ENCODE results near the gene ALPL.
"Not testable (repeated sequence)": the region's sequence is repeated elsewhere in the genome, so short reads cannot be mapped to it uniquely, and the experiment has no call there.

Gene ALPL

DNA sequence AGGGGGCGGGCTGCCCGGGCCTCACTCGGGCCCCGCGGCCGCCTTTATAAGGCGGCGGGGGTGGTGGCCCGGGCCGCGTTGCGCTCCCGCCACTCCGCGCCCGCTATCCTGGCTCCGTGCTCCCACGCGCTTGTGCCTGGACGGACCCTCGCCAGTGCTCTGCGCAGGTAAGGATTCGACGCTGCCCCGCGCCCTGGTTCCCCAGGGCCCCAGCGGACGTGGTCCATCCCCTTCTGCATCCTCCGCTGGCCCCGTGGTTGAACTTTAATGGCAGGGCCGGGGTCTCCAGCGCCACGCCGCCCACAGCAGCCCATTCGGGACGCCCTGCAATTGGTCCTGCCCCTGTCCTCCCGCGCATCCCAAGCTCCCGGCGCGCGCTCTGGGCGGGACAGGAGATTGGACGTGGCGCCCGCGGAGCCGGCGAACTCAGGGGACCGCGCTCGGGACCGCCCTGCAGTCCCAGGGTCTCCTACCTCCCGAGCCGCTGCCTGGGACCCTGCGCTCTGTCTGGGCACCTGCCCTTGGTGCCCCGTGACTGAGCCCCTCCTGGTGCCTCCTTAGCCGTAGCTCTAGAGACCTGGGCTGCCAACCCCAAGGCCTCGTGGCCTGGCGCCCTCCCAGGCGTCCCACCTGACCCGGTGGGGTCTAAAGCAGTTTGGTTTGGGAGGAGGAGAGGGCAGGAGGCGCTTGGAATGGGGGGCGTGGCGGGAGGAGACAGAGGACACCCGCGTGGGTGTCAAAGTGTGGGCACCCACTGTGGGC, at the start of gene ALPL:
Gene ALPL (plus strand): TSS at position 73 of the 762 bp plus-strand sequence. CDS start 44,659 bp downstream, outside the sequence.
- no peak for DNase-seq

DNA sequence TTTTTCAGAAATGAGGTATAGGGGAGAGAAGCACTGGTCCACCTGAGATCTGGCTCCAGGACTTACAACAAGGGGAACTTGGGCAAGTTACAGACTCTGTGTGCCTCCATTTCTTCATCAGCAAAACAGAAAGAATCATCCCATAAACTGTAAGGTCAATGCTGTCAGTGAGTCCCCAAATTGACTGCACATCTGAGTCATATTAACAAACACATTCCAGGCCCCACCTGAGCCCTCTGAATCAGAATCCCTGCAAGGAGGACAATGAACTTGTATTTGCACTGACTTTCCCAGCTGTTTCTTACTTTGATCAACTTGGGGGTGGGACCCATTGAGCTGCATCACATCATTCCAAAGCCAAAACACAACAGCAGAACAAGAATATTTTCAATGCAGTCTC, 44.1 kb upstream of the ALPL start:
- DNase-seq: not testable (repeated sequence)

DNA sequence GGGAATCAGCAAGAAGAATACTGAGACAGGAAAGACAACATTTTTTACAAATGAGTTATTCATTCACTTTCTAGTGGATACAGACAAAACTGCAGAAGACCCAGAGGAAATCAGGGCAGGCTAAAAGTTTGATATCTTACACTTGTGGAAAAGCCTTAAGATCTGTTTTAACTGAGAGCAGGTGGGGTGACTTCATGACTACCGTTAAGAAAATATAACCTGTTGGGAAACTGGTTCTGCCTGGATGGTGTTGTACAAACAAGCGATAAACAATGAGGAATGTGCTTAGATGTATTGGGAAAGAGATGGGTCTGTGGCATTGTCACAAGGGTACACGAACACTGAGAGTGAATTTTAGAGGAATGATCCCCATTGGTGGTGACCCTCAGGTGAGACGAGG, 41.3 kb upstream of the ALPL start:
- DNase-seq: not testable (repeated sequence)

DNA sequence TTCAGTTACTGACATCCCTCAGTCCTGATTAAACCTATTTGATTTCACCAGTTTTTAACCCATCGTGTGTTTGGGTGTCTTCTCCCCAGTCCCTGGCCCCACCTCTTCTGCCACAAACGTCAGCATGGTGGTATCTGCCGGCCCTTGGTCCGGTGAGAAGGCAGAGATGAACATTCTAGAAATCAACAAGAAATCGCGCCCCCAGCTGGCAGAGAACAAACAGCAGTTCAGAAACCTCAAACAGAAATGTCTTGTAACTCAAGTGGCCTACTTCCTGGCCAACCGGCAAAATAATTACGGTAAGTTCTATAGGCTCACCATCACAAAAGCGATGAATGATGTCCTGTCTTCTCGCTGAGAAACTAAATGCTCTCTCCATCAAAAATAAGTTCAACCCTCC, 40.6 kb upstream of the ALPL start:
- no peak for DNase-seq

DNA sequence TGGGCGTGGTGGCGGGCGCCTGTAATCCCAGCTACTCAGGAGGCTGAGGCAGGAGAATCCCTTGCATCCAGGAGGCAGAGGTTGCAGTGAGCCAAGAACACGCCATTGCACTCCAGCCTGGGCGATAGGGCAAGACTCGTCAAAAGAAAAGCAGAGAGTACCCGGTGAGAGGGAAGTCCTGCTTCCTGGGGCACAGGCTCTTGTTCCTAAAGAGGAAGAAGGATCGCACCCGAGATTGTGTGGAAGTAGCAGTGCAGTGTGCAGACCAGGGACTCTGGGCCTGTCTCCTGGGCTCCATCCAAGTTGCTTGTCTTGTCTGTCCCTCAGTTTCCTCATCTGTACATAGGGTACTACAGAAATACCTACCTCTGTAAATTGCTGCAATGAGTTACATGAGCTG, 39.6 kb upstream of the ALPL start:
- DNase-seq: no peak

DNA sequence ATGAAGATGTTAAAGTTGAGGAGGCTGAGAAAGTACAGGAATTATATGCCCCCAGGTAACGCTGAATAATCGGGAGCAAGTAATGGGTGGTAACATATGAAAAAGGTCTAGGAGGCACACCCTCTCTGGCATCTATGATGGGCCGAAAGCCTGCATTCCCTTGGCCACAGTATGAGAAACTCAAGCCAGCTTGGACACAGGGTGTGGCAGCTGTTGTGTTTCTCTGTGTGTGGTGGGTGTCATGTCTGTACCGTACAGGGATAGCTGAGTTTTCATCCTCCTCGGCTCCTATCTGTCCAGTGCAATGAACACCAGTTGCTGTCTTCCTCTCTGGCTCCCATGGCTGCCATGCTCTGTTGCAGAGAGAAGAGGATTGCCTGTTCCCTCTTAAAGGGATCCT, 36.4 kb upstream of the ALPL start:
- DNase-seq: no peak

DNA sequence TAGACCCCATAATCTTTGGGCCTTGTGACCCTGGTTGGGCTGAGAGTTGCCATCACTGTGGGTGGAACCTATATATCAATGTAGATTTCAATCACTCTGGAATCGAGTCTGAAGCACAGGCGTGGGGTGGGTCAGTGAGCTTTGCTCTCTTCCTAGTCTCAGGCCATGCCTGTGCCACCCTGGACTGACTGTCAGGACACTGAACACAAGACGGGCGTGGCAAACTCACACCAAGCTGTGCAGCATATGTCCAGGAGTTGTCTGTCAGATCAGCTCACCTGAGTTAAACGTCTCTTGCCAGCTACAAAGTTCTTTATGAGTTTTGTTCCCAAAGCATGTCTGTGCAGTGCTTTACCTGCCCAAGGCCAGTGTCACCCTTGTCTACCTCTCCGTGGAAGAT, 30.9 kb upstream of the ALPL start:
- no peak for DNase-seq

DNA sequence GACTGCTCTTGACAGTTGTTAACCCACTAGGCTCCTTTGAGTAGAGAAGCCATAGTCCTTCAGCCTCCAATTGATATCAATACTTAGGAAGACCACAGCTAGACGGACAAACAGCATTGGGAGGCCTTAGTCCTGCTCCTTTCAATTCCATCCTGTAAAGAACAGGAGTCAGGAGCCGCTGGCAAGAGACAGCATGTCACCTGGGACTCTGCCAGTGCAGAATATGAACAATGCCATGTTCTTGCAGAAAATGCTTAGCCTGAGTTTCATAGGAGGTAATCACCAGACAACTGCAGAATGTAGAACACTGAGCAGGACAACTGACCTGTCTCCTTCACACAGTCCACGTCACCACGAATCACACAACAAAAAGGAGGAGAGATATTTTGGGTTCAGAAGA, 25.3 kb upstream of the ALPL start:
- not testable (repeated sequence) for DNase-seq

DNA sequence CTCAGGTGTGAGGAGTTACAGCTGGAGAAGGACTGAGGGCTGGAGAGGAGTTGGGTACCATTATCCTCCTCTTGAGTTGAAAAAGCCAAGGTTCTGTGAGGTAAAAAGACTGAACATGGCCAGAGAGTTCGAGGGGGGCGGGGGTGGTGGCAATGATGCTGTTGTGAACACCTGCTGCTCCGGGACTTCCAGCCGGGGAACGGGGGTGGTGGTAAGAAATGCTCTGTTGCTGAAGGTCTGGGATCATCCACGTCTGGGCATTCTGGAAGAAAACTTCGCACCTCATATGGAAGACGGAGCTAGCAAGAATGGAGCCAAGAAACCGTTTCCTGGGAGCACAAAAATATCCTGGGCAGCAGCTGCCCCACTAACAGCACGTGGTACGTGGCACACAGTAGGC, 20.1 kb upstream of the ALPL start:
- DNase-seq: no peak

DNA sequence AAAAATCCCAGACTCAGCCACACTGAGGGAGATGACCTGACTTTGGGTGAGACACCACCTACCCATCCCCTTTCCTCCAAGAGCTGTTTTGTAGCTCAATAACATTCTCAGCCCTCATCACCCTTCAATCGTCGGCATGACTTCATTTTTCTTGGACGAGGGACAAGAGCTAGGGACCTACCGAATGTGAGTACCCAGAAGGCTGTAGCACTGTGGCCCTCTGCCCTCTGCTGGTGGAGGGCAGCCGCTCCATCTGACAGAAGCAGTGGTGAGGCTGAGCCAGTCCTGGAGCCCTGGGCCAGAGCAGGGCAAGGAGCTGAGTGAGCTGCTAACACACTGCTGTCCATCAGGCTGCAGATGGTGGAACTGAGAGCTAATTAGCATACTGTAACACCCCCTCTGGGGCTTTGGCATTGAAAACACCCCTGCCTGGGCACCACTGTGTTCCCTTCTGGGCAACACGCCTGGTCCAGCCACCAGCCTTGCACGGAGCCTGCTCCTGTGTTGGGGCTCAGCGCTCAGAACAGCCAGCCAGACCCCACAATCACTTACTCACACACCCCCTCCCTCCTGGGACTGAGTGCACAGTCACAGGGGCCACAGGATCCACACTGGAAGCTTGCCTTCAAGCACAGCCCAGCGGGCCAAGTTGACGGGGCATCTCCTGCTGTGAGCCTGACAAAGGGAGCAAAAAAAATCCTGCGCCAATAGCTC, 18.3 kb upstream of the ALPL start:
- DNase-seq: peak; percentile 16

DNA sequence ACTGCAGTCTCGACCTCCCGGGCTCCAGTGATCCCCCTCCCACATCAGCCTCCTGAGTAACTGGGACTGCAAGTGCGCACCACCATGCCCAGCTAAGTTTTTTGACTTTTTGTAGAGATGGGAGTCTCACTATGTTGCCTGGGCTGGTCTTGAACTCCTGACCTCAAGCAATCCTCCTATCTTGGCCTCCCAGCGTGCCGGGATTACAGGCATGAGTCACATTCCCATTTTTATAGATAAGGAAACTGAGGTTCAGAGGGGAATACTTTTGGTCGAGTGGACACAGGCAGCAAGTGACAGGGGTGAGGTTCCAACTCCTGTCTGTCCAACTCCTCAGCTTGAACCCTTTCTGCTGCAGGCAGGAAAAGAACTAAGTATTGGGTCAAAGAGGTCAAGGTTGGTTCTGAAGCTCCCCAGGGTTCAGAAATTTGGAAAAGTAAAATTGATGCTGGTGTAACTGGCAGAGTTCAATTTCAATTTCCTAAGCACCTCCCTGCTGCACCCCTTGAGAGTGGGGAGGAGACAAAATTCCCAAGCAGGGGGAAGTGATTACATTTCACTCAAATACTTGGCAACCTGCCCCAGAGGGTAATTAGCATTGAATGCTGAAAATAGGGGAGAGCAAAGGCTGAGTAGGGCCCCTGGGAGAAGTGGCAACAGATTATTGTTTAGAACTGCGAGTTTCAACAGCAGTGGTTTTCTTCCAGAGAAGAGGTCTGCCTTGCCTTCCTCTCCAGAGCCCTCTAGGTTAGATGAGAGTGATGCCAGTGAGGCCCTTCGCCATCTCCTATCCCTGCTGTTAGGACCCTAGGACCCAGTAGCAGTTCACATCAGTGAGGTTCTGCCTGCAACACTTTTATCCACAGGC, 17.5 kb upstream of the ALPL start:
- DNase-seq: peak; percentile 30

DNA sequence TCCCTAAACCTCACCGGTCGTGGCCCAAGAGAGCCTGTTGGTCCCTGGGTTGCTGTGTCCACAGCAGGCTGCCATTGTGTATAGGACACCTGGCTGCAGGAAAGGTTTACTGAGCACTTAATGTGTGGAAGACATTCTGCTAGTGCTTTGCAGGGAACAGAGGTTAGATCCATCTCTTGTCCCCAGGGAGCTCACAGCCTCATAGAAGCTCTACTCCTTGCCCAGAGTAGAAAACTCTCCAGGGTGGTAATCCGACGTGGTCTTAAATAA, 16.9 kb upstream of the ALPL start:
- DNase-seq: no peak

DNA sequence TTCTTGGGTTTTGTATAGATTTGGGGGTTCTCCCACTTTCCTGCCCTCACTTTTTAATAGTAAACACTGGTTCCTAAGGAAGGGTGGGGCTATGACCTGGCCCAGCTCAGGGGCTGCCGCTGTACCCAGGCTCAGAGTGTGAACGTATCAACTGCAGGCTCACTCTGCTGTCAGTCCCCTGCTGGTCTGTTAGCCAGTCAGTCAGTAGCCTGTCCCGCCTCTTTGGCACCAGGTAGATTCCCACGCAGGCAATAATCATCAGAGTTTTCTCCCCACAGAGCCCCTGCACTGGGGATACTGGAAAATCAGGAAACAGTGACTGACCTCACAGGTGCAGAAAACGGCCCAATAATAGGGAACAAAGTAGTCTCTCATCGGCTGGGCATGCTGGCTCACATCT, 15.0 kb upstream of the ALPL start:
- no peak for DNase-seq

DNA sequence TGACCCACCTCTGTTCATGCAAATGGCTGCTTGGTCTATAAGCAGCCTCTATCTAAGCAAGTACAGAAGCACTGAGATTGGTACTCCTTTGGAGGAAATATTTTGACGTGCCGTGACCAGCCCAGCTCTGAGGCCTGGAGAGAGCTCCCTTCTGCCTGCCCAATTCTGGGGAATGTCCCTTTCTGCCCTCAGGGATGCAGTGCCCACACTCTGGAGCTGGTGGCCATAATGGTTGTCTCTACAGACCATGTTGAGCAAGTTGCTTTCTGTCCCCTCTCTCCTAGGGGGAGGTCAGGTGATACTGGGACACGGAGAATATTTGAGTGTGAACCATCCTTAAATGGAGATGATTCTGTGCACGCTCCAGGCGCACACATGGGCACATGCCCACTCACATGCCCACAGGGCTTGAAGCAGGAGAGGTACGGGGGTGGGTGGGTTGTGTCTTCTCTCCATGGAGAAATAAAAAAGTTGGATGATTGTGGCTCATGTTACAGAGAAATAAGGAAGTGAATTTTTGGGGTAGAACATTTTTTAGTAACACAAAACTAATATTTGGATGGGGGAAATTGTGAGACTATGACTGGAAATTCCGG, 13.9 kb upstream of the ALPL start:
- DNase-seq: no peak

DNA sequence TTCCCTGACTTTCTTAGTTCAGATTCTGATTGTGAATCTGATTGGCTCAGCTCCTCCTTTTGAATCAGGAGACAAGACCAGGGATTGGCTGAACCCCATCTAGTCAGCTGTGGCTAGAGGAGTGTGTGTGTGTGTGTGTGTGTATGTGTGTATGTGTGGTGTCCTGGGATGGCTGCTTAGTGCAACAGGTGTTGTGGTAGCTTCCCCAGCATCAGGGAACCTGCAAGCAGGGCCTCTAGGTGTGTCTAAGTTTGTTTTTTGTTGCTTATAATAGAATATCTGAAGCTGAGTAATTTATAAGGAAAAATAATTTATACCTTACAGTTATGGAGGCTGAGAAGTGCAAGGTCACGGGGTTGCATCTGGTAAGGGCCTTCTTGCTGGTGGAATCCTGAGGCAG, 13.2 kb upstream of the ALPL start:
- DNase-seq: no peak

DNA sequence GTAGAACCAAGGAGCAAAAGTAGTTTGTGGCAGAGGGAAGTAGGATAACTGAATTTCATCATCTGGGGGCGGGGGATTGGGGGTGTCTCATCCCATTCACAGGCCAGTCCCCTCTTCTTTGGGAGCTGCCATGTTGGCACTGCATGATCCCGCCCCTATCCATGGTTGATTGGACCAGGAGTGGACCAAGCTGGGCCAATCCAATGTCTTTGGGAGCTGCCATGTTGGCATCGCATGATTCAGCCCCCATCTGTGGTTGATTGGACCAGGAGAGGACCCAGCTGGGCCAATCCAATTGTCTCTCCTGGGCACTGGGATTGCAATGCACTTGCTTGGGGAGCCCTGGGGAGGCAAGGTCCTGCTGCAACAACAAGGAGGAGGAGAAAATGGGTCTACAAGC, 12.3 kb upstream of the ALPL start:
- no peak for DNase-seq

DNA sequence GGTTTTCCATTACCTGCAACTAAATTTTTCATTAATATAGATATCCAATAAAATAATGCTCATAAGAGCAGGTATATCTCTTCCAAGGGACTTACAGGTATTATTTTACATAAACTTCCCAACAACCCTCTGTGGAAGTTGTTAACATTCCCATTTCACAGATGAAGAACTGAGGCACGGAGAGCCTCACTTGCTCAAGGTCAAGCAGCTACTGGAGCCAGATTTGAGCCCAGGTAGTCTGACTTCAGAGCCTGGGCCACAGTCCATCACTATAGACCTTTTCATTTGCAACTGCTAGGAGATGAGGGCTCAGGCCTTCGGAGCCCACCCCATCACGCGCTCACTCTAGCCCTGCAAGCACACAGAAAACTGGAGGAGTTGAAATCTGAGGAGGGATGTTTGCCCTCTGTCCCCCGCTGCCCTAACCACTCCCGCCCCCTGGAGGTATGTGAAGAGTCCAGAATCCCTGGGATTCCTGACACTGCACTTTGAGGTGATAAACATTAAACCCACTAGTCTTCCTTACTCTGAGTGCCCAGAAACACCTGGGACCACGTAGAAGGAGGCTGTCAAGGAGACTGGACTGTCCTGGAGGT, 11.7 kb upstream of the ALPL start:
- DNase-seq: no peak

DNA sequence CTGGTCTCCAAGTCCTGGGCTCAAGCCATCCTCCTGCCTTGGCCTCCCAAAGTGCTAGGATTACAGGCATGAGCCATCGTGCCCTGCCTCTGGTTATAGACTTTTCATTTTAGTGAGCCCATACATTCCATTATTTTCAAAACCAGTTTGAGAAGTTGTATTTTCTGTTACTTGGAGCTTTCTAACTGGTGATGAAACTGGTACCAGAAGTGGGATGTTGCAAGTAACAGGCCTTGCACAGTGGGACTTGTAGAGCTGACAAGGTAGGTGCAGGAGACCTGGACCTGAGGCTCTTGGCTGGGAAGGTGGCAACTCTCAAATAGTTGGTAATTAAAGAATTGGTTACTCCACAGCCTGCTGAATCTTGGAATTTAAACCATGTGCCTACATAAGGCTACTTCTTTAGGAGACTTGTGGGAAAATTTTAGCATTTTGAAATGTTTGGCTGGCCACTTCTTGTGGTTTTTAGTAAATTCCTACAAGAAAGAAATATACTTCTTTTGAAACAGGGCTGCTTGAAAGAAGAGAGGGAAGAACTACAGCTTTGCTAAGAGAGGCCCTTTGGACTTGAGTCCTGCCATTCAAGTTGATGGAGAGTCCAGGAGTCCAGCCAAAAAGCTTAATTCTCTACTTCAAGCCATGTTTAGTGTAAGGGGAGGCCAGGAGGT, 9.8 kb upstream of the ALPL start:
- no peak for DNase-seq

DNA sequence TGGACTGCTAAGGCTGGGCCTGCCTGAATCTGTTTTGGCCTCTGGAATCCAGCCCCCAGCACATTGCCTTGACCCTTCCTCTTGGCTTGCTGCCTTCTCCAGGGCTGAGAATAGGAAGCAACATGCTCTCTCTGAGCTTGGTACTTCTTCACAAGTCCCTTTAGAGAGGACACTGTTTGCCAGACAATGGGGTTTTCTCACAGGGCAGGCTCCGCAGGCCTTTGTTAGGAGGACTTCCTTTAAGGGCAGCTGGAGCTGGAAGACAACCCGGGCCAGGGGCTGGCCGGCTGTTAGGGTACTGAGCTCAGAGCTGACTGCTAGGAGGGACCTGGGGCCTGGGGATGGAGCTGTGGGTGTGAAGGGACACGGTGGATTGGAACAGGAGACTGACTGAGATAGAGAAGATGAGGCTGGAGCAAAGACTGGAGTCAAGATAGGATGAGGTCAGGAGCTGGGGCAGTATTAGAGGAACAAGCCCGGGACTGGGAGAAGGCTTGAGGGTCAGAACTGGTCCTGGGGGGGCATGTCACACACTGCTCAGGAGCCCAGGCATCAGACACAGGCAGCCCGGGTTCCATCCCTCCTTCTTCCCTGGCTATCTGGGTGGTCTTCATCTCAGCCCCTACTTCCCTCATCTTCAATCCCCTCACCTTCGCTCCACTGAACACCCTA, 5.4 kb upstream of the ALPL start:
- DNase-seq: no peak

DNA sequence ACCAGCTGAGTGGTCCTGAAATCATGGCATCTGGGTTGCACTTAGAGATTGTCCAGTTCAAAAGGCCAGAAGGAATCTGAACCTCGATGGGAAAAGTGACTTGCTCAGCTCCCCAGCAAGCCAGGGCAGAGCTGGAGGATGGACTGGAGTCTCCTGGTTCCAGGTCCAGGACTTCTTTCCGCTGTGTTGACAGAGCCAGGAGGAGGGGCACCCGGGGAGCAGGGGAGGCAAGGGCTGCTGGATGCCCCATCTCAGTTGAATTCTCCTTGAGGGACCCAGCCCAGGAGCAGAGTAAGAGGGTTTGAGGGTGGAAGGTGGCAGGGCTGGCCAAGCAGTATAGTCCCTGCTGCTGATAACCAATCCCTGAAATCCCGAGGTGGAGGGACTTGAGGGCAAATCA, 2.4 kb upstream of the ALPL start:
- DNase-seq: no peak

DNA sequence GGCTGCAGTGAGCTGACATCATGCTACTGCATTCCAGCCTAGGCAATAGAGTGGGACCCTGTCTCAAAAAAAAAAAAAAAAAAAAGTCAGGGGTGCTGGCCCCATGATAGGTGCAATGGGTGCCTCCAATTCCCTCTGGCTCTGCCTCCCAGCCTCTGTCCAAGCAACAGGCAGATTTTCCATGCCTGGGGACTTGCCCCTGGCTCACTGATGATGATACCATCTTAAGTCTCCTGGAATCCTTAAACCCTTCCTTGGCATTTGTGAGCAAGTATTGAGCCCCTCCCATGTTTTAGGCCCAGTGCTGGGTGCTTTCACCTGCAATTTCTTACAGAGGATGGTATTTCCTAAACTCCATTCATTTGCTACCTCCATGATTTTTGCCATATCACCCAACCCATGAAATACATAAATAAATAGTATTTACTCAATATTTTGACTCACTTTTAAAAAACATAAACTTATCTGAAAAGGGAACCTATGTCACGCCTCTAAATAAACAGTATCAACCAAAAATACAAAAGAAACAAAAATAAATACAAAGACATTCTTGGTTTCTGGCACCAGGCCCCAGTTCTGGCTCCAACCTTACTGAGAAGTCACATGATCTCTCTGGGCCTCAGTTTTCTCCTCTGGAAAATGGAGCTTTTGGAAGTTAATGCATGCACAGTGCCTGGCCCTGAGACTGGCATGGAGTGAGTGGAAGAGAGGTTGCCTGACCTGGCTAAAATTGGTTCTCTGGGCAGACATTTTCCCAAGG, 1.5 kb upstream of the ALPL start:
- no peak for DNase-seq
